ENCODE results near the gene PRAF2. TPM values are rescaled to one million over a fixed set of nuclear protein-coding genes. Genes with fewer than 3 reads are reported as not detected.
A peak's percentile ranks its signal among the peaks of the same experiment; 100 is the strongest.

PRAF2 gene
- total RNA-seq, 1 donor from 2014 or later, result 16.8 TPM

- no peak for DNase-seq (ENCODE audit: low read depth)
- H3K4me3 ChIP-seq (ENCODE audit: low read depth, low read length), result no peak overlapping the region
- TF ChIP-seq, protein P1, sequence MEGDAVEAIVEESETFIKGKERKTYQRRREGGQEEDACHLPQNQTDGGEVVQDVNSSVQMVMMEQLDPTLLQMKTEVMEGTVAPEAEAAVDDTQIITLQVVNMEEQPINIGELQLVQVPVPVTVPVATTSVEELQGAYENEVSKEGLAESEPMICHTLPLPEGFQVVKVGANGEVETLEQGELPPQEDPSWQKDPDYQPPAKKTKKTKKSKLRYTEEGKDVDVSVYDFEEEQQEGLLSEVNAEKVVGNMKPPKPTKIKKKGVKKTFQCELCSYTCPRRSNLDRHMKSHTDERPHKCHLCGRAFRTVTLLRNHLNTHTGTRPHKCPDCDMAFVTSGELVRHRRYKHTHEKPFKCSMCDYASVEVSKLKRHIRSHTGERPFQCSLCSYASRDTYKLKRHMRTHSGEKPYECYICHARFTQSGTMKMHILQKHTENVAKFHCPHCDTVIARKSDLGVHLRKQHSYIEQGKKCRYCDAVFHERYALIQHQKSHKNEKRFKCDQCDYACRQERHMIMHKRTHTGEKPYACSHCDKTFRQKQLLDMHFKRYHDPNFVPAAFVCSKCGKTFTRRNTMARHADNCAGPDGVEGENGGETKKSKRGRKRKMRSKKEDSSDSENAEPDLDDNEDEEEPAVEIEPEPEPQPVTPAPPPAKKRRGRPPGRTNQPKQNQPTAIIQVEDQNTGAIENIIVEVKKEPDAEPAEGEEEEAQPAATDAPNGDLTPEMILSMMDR (IDR thresholded peaks at IDR 0.05; ENCODE audit: insufficient read depth, low read length, poor library complexity, severe bottlenecking), result no peak
- H3K36me3 ChIP-seq (ENCODE audit: control insufficient read depth, insufficient read depth, low read length), result no peaks in the 10 kb centered on the region
- H3K27me3 ChIP-seq (ENCODE audit: control insufficient read depth, insufficient read depth, low read length), result no peaks in the 10 kb centered on the region
These were observed 29.8 kb upstream of the PRAF2 start for GRCh38 chrX:49103637-49104036.

DNA sequence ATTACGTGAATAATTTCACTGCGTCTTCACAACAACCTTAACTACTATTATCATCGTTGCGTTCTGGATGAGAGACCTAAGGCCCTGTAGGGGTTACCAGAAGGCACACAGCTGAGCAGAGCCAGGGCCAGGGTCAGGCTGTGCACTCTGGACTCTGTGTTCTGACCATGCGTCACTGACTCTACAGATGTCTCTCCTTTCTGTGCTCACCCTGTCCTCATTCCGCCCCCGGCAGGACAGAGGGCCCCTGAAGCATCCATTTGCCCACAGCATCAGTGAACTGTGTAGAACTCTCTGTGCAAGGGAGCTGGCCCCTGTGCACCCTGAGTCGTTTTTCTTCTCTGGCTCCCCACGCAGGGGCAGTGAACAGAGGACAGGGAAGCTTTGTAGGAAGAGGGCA lies 28.4 kb upstream of the PRAF2 start:
- no peak overlapping the region for H3K4me3 ChIP-seq (ENCODE audit: low read depth, low read length)
- TF ChIP-seq, protein P1 (IDR thresholded peaks at IDR 0.05; ENCODE audit: insufficient read depth, low read length, poor library complexity, severe bottlenecking), result no peak
- no peaks in the 10 kb centered on the region for H3K36me3 ChIP-seq (ENCODE audit: control insufficient read depth, insufficient read depth, low read length)
- DNase-seq (ENCODE audit: low read depth), result no peak
- no peaks in the 10 kb centered on the region for H3K27me3 ChIP-seq (ENCODE audit: control insufficient read depth, insufficient read depth, low read length)

GRCh38 chrX:49101629-49101984 lies 27.8 kb upstream of the PRAF2 start:
- Histone ChIP-seq H3K4me3 (ENCODE audit: low read depth, low read length) (peak overlapping the region; percentile 45), H3K36me3 (ENCODE audit: control insufficient read depth, insufficient read depth, low read length) (no peaks in the 10 kb centered on the region), H3K27me3 (ENCODE audit: control insufficient read depth, insufficient read depth, low read length) (no peaks in the 10 kb centered on the region)
- TF ChIP-seq, protein P1 (IDR thresholded peaks at IDR 0.05; ENCODE audit: insufficient read depth, low read length, poor library complexity, severe bottlenecking), result no peak
- no peak for DNase-seq (ENCODE audit: low read depth)

- TF ChIP-seq, protein P1 (IDR thresholded peaks at IDR 0.05; ENCODE audit: insufficient read depth, low read length, poor library complexity, severe bottlenecking), result no peak
- peak overlapping the region; percentile 60 for H3K4me3 ChIP-seq (ENCODE audit: low read depth, low read length)
- DNase-seq (ENCODE audit: low read depth), result peak; percentile 65
- H3K27me3 ChIP-seq (ENCODE audit: control insufficient read depth, insufficient read depth, low read length), result no peaks in the 10 kb centered on the region
- H3K36me3 ChIP-seq (ENCODE audit: control insufficient read depth, insufficient read depth, low read length), result no peaks in the 10 kb centered on the region
These were observed 27.2 kb upstream of the PRAF2 start for GRCh38 chrX:49100704-49101628.

DNA sequence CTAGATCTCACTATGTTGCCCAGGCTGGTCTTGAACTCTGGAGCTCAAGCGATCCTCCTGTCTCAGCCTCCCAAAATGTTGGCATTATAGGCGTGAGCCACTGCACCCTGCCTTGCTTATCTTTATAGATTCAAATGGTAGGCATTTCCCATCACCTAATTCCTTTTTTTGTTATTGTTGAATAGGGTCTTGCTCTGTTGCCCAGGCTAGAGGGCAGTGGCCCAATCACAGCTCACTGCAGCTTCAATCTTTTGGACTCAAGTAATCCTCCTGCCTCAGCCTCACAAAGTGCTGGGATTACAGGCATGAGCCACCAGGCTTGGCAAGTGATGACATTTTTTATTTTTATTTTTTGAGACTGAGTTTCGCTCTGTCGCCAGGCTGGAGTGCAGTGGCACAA lies 22.6 kb upstream of the PRAF2 start:
- H3K4me3 ChIP-seq (ENCODE audit: low read depth, low read length), result no peak overlapping the region
- no peak for DNase-seq (ENCODE audit: low read depth)
- no peaks in the 10 kb centered on the region for H3K36me3 ChIP-seq (ENCODE audit: control insufficient read depth, insufficient read depth, low read length)
- H3K27me3 ChIP-seq (ENCODE audit: control insufficient read depth, insufficient read depth, low read length), result no peaks in the 10 kb centered on the region
- TF ChIP-seq, protein P1 (IDR thresholded peaks at IDR 0.05; ENCODE audit: insufficient read depth, low read length, poor library complexity, severe bottlenecking), result no peak

DNA sequence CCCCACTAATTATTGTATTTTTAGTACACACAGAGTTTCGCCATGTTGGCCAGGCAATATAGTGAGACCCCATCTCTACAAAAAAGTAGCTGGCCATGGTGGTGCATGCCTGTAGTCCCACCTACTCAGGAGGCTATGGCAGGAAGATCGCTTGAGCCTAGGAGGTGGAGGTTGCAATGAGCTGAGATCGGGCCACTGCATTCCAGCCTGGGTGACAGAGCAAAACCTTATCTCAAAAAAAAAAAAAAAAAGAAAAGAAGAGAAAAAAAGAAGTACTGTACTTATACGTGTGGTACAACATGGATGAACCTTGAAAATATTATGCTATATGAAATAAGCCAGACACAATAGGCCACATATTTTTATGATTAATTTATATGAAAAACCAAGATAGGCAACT lies 15.8 kb upstream of the PRAF2 start:
- Histone ChIP-seq H3K27me3 (ENCODE audit: control insufficient read depth, insufficient read depth, low read length) (no peaks in the 10 kb centered on the region), H3K4me3 (ENCODE audit: low read depth, low read length) (no peak overlapping the region), H3K36me3 (ENCODE audit: control insufficient read depth, insufficient read depth, low read length) (no peaks in the 10 kb centered on the region)
- TF ChIP-seq, protein P1 (IDR thresholded peaks at IDR 0.05; ENCODE audit: insufficient read depth, low read length, poor library complexity, severe bottlenecking), result no peak
- no peak for DNase-seq (ENCODE audit: low read depth)

Measured in kidney epithelial cell (primary cell).